GM12878 (cell line): Measurements from ENCODE around the gene TMEM121B. TPM values are rescaled to one million over a fixed set of nuclear protein-coding genes. Genes with fewer than 3 reads are reported as not detected.

Source experiments
- ATAC-seq: fragments of 200-7000 bp; cut with Tn5 transposase; 3 replicates; pipeline ENCODE4 v1.9.1; 2020; ENCODE audit warnings: mild to moderate bottlenecking, moderate library complexity
- BruUV-seq: library from RNA; stranded (reverse); fragments of 400-500 nt; replicated peaks from 2 replicates; lab custom pipeline; 2021; lab: Mats Ljungman, UMichigan
- CTCF ChIA-PET: fragments of 300-600 bp; sonication (Branson Sonifier 250); formaldehyde crosslinking; extraction: SDS; loops from one replicate; lab custom pipeline; 2021; ENCODE audit warnings: inconsistent platforms; lab: Yijun Ruan, JAX
- POLR2A ChIA-PET: fragments of 350-600 bp; formaldehyde crosslinking; extraction: SDS; loops from one replicate; lab custom pipeline; 2021; ENCODE audit warnings: inconsistent platforms; lab: Charles Lee
- RAD21 ChIA-PET: fragments of 300-600 bp; sonication (Branson Sonifier 250); formaldehyde crosslinking; loops from one replicate; lab custom pipeline; 2023; ENCODE audit warnings: antibody characterized with exemption; ENCODE audit not compliant: unreplicated experiment; lab: Charles Lee
- SMC1A ChIA-PET: fragments of 300-600 bp; sonication (Branson Sonifier 250); formaldehyde crosslinking; loops from one replicate; lab custom pipeline; 2023; ENCODE audit not compliant: unreplicated experiment, uncharacterized antibody; lab: Charles Lee
- DNase-seq: peaks from one replicate; pipeline ENCODE4 v3.0.0-alpha.2; 2011; ENCODE audit warnings: low read depth, low spot score
- FAIRE-seq: peaks from 3 replicates; lab custom pipeline; 2011; peaks lifted over from hg19 to GRCh38; lab: Jason Lieb, UNC
- H2AFZ ChIP-seq: 2 replicates; pipeline ENCODE4 v1.6.0; 2011; ENCODE audit warnings: low read depth, low read length, control low read depth; ENCODE audit not compliant: control insufficient read depth
- H3K27ac ChIP-seq: 2 replicates; pipeline ENCODE4 v1.5.1; 2011; ENCODE audit warnings: control low read depth; ENCODE audit not compliant: control insufficient read depth, insufficient read depth
- H3K27me3 ChIP-seq, 2 experiments: replicated peaks in 1 of 2; 2 replicates each; pipeline versions ENCODE4 v1.6.0 to v1.6.1; 2011; ENCODE audit warnings: low read length in 1 of 2; ENCODE audit not compliant: control insufficient read depth in 2 of 2, insufficient read depth in 2 of 2
- H3K36me3 ChIP-seq, 2 experiments: 2 replicates each; pipeline ENCODE4 v1.5.1; 2011; ENCODE audit warnings: low read length in 1 of 2; ENCODE audit not compliant: control insufficient read depth in 2 of 2, insufficient read depth in 2 of 2
- H3K4me1 ChIP-seq: 2 replicates; pipeline ENCODE4 v1.6.1; 2011; ENCODE audit warnings: mild to moderate bottlenecking, low read length, moderate library complexity, mixed read lengths; ENCODE audit not compliant: control insufficient read depth, insufficient read depth
- H3K4me2 ChIP-seq: 2 replicates; pipeline ENCODE4 v1.6.0; 2011; ENCODE audit warnings: control low read depth; ENCODE audit not compliant: control insufficient read depth, insufficient read depth
- H3K4me3 ChIP-seq: fragments of 200-600 bp; sonication (generic); 2 replicates; pipeline ENCODE4 v1.5.1; 2016
- H3K79me2 ChIP-seq: 2 replicates; pipeline ENCODE4 v1.6.0; 2011; ENCODE audit warnings: low read length; ENCODE audit not compliant: control insufficient read depth, insufficient read depth
- H3K9ac ChIP-seq: 2 replicates; pipeline ENCODE4 v1.8.0; 2011; ENCODE audit warnings: low read length, control low read depth, mixed read lengths; ENCODE audit not compliant: control insufficient read depth, insufficient read depth
- H3K9me3 ChIP-seq: replicated peaks from 3 replicates; pipeline ENCODE4 v1.5.1; 2011; ENCODE audit warnings: mild to moderate bottlenecking, low read length; ENCODE audit not compliant: control insufficient read depth, insufficient read depth
- H4K20me1 ChIP-seq: 2 replicates; pipeline ENCODE4 v1.6.0; 2011; ENCODE audit not compliant: control insufficient read depth, insufficient read depth
- IRF5 ChIP-seq: fragments of 450-650 bp; IDR thresholded peaks from 2 replicates; pipeline ENCODE4 v1.6.1; 2017; ENCODE audit warnings: borderline replicate concordance
- KDM1A ChIP-seq: fragments of 200-600 bp; sonication (generic); IDR thresholded peaks from 2 replicates; pipeline ENCODE4 v1.6.1; 2016; ENCODE audit warnings: borderline replicate concordance
- MYC ChIP-seq: IDR thresholded peaks from 2 replicates; pipeline ENCODE4 v1.6.1; 2011; ENCODE audit warnings: mild to moderate bottlenecking, low read length, moderate library complexity, inconsistent platforms; ENCODE audit not compliant: insufficient read depth, insufficient replicate concordance, insufficient read length, severe bottlenecking
- RBBP5 ChIP-seq: fragments of 200-600 bp; sonication (generic); conservative IDR thresholded peaks from 2 replicates; pipeline ENCODE4 v1.6.1; 2016
- TBL1XR1 ChIP-seq: IDR thresholded peaks from 2 replicates; pipeline ENCODE4 v1.6.1; 2012; ENCODE audit warnings: low read depth, low read length, improper control_type of control experiment
- ZNF687 ChIP-seq: fragments of 450-650 bp; IDR thresholded peaks from 2 replicates; pipeline ENCODE4 v1.6.1; 2017; ENCODE audit warnings: mild to moderate bottlenecking, moderate library complexity
- WGBS: methylation state at CpG from one replicate; pipeline ENCODE4 v1.1.6; 2016; ENCODE audit warnings: low lambda C conversion rate; ENCODE audit not compliant: insufficient replicate concordance, insufficient coverage; ENCODE audit errors: missing lambda C conversion rate; 5-methylcytosine and 5-hydroxymethylcytosine counted together
- in situ Hi-C: fragments of 300-500 bp; cut with MboI; formaldehyde crosslinking; loops from 9 replicates; pipeline ENCODE4 v1.14.3; 2018; ENCODE audit warnings: mixed read lengths
- intact Hi-C: fragments of 100-400 bp; cut with micrococcal nuclease; formaldehyde crosslinking; loops from one replicate; pipeline ENCODE4 v1.14.2; 2022; ENCODE audit not compliant: unreplicated experiment
- polyA plus RNA-seq, 11 experiments: library from polyadenylated mRNA; depleted of rRNA in 4 of 11; unstranded in 6 of 11; stranded (reverse) in 5 of 11; fragments of >200 nt; fragmentation: Nextera tagmentation in 4 of 11; fragmentation: Illumina TruSeq in 1 of 11; extraction: Ambion mirVana in 4 of 11; extraction: Trizol in 1 of 11; gene quantifications; 1 replicate in 1 of 11; 2 replicates in 10 of 11; pipeline versions ENCODE4 v1.2.1 to v1.2.3, GENCODE V29; 2011 to 2016; ENCODE audit warnings: inconsistent platforms in 2 of 11, missing spikeins in 2 of 11, low read depth in 1 of 11
- total RNA-seq, 4 experiments: library from RNA; depleted of rRNA in 3 of 4; stranded (reverse); fragments of >200 nt in 3 of 4; fragmentation: Illumina TruSeq in 1 of 4; extraction: Trizol in 1 of 4; gene quantifications; 2 replicates each; pipeline versions ENCODE4 v1.2.1 to v1.2.3, GENCODE V29; 2013 to 2021

The TMEM121B gene
- total and polyA plus RNA-seq, 10 of the 15 experiments (the other 5 are each of a cell fraction or from before 2014, with no cell fraction given): 0.02 to 0.10 (median 0.06) TPM; not detected in 5

GRCh38 chr22:17104336-17104935 is 16.7 kb downstream of the TMEM121B start:
- BruUV-seq: no TSS peak
- intact Hi-C loops: no loop called here

More at GRCh38 chr22:17104336-17104935, 16.7 kb downstream of the TMEM121B start:
- TF ChIP-seq IRF5 (no peak), MYC (no peak), ZNF687 (no peak), RBBP5 (no peak), TBL1XR1 (no peak), KDM1A (no peak)
- Histone ChIP-seq H3K9ac (no peak overlapping the region), H3K36me3 (peaks cover 17 to 27% of the 10 kb centered on the region in 2 experiments), H3K4me1 (no peaks in the 10 kb centered on the region), H3K4me2 (no peak overlapping the region), H4K20me1 (no peaks in the 10 kb centered on the region), H3K27ac (no peak overlapping the region), H2AFZ (no peak overlapping the region), H3K27me3 (no peaks in the 10 kb centered on the region), H3K4me3 (no peak overlapping the region), H3K9me3 (no peaks in the 10 kb centered on the region), H3K79me2 (no peaks in the 10 kb centered on the region)
- ChIA-PET CTCF (no interaction called here), POLR2A (no interaction called here), RAD21 (no interaction called here), SMC1A (no interaction called here)
- 95% methylated on average over 14 of the region's 14 CpGs for WGBS
- DNase-seq (no peak), ATAC-seq (no peak), FAIRE-seq (no peak)
- in situ Hi-C loops: no loop called here
